Fibroblast of skin of abdomen (primary cell): ENCODE data around the gene CNTROB.

Experiments used
- DNase-seq: peaks from one replicate; pipeline ENCODE4 v3.0.0-alpha.2; 2013

CNTROB gene

GRCh38 chr17:7903154-7904103 is 28.6 kb upstream of the CNTROB start:
- DNase-seq, result no peak

GRCh38 chr17:7909089-7909488 is 22.9 kb upstream of the CNTROB start:
- no peak for DNase-seq

GRCh38 chr17:7910281-7910680 is 21.7 kb upstream of the CNTROB start:
- no peak for DNase-seq

- DNase-seq, result no peak
Observed at GRCh38 chr17:7910711-7911110, 21.3 kb upstream of the CNTROB start.

DNA sequence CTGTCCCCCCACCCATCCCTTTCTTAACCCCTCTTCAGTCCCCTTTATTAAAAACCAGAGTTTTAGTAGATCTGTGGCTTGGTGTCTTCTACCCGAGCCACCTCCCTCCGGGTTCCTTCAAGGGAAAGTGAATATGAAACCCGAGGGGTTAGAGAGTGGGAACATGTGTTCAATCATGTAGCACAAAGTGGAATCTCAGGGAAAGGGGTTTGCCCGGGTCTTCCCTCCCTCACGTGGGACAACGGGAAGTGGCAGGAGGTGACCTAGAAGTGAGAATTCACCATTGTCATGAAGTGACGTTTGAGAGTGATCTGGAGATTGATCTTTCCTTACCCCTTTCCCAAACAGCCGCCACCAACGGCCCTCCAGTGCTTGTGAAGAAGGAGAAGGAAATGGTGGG is 20.9 kb upstream of the CNTROB start:
- no peak for DNase-seq

GRCh38 chr17:7912927-7913524 is 19.0 kb upstream of the CNTROB start:
- DNase-seq, result peak; percentile 73

GRCh38 chr17:7915179-7915610 is 16.8 kb upstream of the CNTROB start:
- peak; percentile 20 for DNase-seq

GRCh38 chr17:7915611-7916384 is 16.2 kb upstream of the CNTROB start, which contains the start of gene RNF227:
TSS of gene RNF227 (minus strand) at chr17:7916289. CDS start at chr17:7916195, 94 bp downstream.
- peak; percentile 98 for DNase-seq

- DNase-seq, result no peak
Observed at GRCh38 chr17:7916385-7916682, 15.7 kb upstream of the CNTROB start.

DNA sequence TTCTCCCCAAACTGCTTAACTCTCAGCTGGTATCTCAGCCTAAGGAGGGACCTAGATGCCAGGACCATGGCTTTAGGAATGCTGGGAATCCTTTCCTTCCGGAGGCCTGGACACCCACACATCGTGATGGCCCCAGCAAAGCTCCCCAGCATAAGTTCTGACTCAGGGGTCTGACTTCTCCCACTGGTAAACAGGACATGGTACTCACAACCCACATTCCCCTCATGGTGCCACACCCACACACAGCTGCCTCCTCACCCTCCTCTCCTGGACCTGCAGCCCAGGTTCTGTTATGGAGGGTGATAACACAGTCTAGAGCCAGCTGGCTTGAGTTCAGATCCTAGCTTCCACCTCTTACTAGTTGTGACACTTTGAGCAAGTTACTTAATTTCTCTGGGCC is 15.2 kb upstream of the CNTROB start:
- DNase-seq, result peak; percentile 56

- no peak for DNase-seq
Observed at GRCh38 chr17:7922269-7922844, 9.6 kb upstream of the CNTROB start.

- DNase-seq, result peak; percentile 85
Observed at GRCh38 chr17:7922845-7923628, 9.0 kb upstream of the CNTROB start.

GRCh38 chr17:7927596-7927995 is 4.4 kb upstream of the CNTROB start:
- DNase-seq, result no peak

- DNase-seq, result peak; percentile 75
Observed at GRCh38 chr17:7929158-7930023, 2.6 kb upstream of the CNTROB start, which contains the start of gene KCNAB3. TSS of gene KCNAB3 (minus strand) at chr17:7929856. CDS start at chr17:7929435, 421 bp downstream.

GRCh38 chr17:7930841-7931631 is 970 bp upstream of the CNTROB start:
- DNase-seq, result no peak

DNA sequence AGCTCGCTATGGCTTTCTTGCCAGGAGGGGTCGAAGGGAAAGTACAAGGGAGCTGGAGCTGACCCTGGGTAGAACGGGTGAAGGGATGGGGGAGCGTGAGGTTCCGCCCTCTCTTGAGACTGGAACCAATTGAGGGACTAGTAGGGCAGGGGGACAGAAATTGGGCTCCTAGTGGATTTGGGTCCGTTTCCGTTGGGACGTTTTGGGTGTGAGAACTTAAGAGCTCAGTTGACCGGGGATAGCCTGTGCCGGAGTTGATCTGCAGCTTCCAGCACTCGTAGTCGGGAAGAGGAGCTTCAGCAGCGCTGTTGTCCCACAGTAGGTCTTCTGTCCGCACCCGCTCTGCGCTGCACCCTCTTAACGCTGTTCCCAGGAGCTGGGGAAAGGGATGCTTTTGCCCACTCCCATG is 481 bp downstream of the CNTROB start:
- peak; percentile 6 for DNase-seq

DNA sequence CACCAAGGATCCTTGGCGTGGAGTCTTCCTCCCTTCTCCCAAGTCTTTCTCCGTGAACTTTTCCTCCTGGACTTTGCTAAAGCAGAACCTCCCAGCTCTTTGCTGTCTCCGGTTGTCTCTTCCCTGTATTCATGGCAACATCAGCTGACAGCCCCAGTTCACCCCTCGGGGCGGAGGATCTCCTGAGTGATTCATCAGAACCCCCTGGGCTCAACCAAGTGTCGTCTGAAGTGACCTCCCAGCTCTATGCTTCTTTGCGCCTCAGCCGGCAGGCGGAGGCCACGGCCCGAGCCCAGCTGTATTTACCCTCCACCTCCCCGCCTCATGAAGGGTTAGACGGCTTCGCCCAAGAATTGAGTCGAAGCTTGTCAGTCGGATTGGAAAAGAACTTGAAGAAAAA is 943 bp downstream of the CNTROB start:
- DNase-seq, result peak; percentile 53

- no peak for DNase-seq
Observed at GRCh38 chr17:7935859-7936258, 3.9 kb downstream of the CNTROB start.

- no peak for DNase-seq
Observed at GRCh38 chr17:7940034-7940433, 8.0 kb downstream of the CNTROB start.

DNA sequence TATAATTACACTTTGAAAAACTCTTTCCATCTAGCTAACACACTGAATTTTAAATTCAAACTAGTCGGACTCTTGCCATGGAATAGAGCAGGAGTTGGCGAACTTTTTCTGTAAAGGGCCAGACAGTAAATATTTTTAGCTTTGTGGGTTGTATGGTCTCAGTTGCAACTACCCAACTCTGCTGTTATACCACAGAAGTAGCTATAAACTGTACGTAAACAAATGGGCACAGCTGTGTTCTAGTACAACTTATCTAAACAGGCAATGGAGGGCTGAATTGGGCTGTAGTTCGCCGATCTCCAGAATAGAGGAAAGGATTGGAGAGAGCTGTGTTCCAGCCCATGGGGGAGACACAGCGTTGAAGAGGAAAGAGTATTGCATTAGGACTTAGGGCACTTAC is 8.7 kb downstream of the CNTROB start:
- no peak for DNase-seq
